Activated CD8-positive, alpha-beta T cell treated with anti-CD3 and anti-CD28 coated beads for 36 hours (primary cell): ENCODE results near the gene HNF1B. TPM values are rescaled to one million over a fixed set of nuclear protein-coding genes. Genes with fewer than 3 reads are reported as not detected.

Experiments used
- ATAC-seq: fragments of 200-7000 bp; cut with Tn5 transposase; one replicate; pipeline ENCODE4 v1.10.0; 2021; ENCODE audit warnings: mild to moderate bottlenecking, moderate library complexity
- CTCF ChIA-PET: fragments of 350-600 bp; sonication (Branson Sonifier 250); formaldehyde crosslinking; loops from one replicate; lab custom pipeline; 2021; ENCODE audit warnings: antibody characterized with exemption; lab: Charles Lee
- POLR2A ChIA-PET: fragments of 350-600 bp; sonication (Branson Sonifier 250); formaldehyde crosslinking; loops from one replicate; lab custom pipeline; 2021; ENCODE audit warnings: antibody characterized with exemption; lab: Charles Lee
- DNase-seq: peaks from one replicate; pipeline ENCODE4 v3.0.0-alpha.2; 2020
- H3K27ac Mint-ChIP-seq: one replicate; pipeline ENCODE4 v1.8.0; 2021; ENCODE audit warnings: mild to moderate bottlenecking, mixed read lengths
- H3K27me3 Mint-ChIP-seq: one replicate; pipeline ENCODE4 v1.8.0; 2021; ENCODE audit warnings: mixed read lengths
- H3K36me3 Mint-ChIP-seq: one replicate; pipeline ENCODE4 v1.8.0; 2021; ENCODE audit warnings: low read depth, mixed read lengths
- H3K4me1 Mint-ChIP-seq: one replicate; pipeline ENCODE4 v1.8.0; 2021; ENCODE audit warnings: low read depth, mixed read lengths
- H3K4me3 Mint-ChIP-seq: one replicate; pipeline ENCODE4 v1.8.0; 2021; ENCODE audit warnings: mild to moderate bottlenecking, moderate library complexity, mixed read lengths
- H3K9me3 Mint-ChIP-seq: one replicate; pipeline ENCODE4 v1.8.0; 2021; ENCODE audit warnings: mixed read lengths
- CTCF ChIP-seq: fragments of 200-600 bp; IDR thresholded peaks from one replicate; pipeline ENCODE4 v1.8.0; 2022; ENCODE audit warnings: antibody characterized with exemption, mild to moderate bottlenecking
- intact Hi-C: fragments of 100-400 bp; cut with micrococcal nuclease; formaldehyde crosslinking; loops from one replicate; pipeline ENCODE4 v1.10.0; 2022
- total RNA-seq, 2 experiments: library from RNA; stranded (reverse); gene quantifications; one replicate each; pipeline ENCODE4 v1.2.3, GENCODE V29; 2021

The HNF1B gene
- total RNA-seq, 2 experiments from 2014 or later: 0.59 to 0.60 TPM

- intact Hi-C loops: loop anchor here (2.0 kb wide), 1 partner anchor 88 kb away; no protein-coding TSS in a partner anchor
- Mint-ChIP-seq H3K27me3 (peaks cover 15% of the 10 kb centered on the region), H3K36me3 (no peaks in the 10 kb centered on the region), H3K4me3 (no peak overlapping the region), H3K9me3 (no peaks in the 10 kb centered on the region), H3K27ac (no peak overlapping the region), H3K4me1 (peaks cover 26% of the 10 kb centered on the region)
- ChIA-PET CTCF (interaction anchor here (0.6 to 4.8 kb wide), 8 partner anchors 13 to 1074 kb away, joined by 3 to 40 read pairs (median 4); no protein-coding TSS in a partner anchor), POLR2A (no interaction called here)
- no peak for TF ChIP-seq CTCF
- ATAC-seq: no peak
- no peak for DNase-seq
Measured at GRCh38 chr17:37702598-37702997, 42.3 kb downstream of the HNF1B start.

- TF ChIP-seq CTCF: peak; percentile 78
- H3K27ac Mint-ChIP-seq: no peak overlapping the region
- peak; percentile 74 for DNase-seq
- peaks cover 36% of the 10 kb centered on the region for H3K4me1 Mint-ChIP-seq
- H3K36me3 Mint-ChIP-seq: no peaks in the 10 kb centered on the region
- H3K27me3 Mint-ChIP-seq: peaks cover 13% of the 10 kb centered on the region
- no peak overlapping the region for H3K4me3 Mint-ChIP-seq
- H3K9me3 Mint-ChIP-seq: no peaks in the 10 kb centered on the region
- POLR2A ChIA-PET: no interaction called here
- intact Hi-C loops: no loop called here
- peak; percentile 51 for ATAC-seq
- CTCF ChIA-PET: interaction anchor here (0.6 to 4.8 kb wide), 10 partner anchors 11 to 115 kb away, joined by 3 to 40 read pairs (median 4); no protein-coding TSS in a partner anchor
Measured at GRCh38 chr17:37701496-37701898, 43.4 kb downstream of the HNF1B start.

- DNase-seq: no peak
- no peak for TF ChIP-seq CTCF
- no peak overlapping the region for H3K27ac Mint-ChIP-seq
Measured at GRCh38 chr17:37700881-37701280, 44.0 kb downstream of the HNF1B start.

GRCh38 chr17:37699285-37699973, 45.4 kb downstream of the HNF1B start:
- H3K9me3 Mint-ChIP-seq: no peaks in the 10 kb centered on the region
- H3K27me3 Mint-ChIP-seq: peaks cover 7% of the 10 kb centered on the region
- CTCF ChIA-PET: interaction anchor here (0.7 kb wide), 1 partner anchor 92 kb away, joined by 3 read pairs; no protein-coding TSS in a partner anchor
- no peak overlapping the region for H3K4me3 Mint-ChIP-seq
- H3K4me1 Mint-ChIP-seq: peaks cover 42% of the 10 kb centered on the region
- no peak for TF ChIP-seq CTCF
- no peak overlapping the region for H3K27ac Mint-ChIP-seq
- intact Hi-C loops: no loop called here
- POLR2A ChIA-PET: no interaction called here
- DNase-seq: no peak
- H3K36me3 Mint-ChIP-seq: no peaks in the 10 kb centered on the region
- no peak for ATAC-seq

More at GRCh38 chr17:37700881-37701280, 44.0 kb downstream of the HNF1B start:
- no peak for ATAC-seq
- intact Hi-C loops: no loop called here
- H3K36me3 Mint-ChIP-seq: no peaks in the 10 kb centered on the region
- H3K4me1 Mint-ChIP-seq: peaks cover 40% of the 10 kb centered on the region
- ChIA-PET POLR2A (no interaction called here), CTCF (interaction anchor here (0.6 to 4.8 kb wide), 6 partner anchors 17 to 115 kb away, joined by 3 to 40 read pairs (median 4); no protein-coding TSS in a partner anchor)
- H3K4me3 Mint-ChIP-seq: no peak overlapping the region
- H3K9me3 Mint-ChIP-seq: no peaks in the 10 kb centered on the region
- H3K27me3 Mint-ChIP-seq: peaks cover 13% of the 10 kb centered on the region

- ATAC-seq (peak; percentile 10), DNase-seq (peak; percentile 26)
- intact Hi-C loops: no loop called here
- peaks cover 42% of the 10 kb centered on the region for H3K4me1 Mint-ChIP-seq
- H3K27me3 Mint-ChIP-seq: peaks cover 7% of the 10 kb centered on the region
- H3K27ac Mint-ChIP-seq: no peak overlapping the region
- H3K36me3 Mint-ChIP-seq: no peaks in the 10 kb centered on the region
- TF ChIP-seq CTCF: no peak
- no peak overlapping the region for H3K4me3 Mint-ChIP-seq
- no peaks in the 10 kb centered on the region for H3K9me3 Mint-ChIP-seq
- CTCF ChIA-PET: no interaction called here
- POLR2A ChIA-PET: interaction anchor here (0.6 kb wide), 1 partner anchor 486 kb away, joined by 3 read pairs; no protein-coding TSS in a partner anchor
Measured at GRCh38 chr17:37698911-37699255, 46.0 kb downstream of the HNF1B start.
